PFSK-1 (cell line): Measurements from ENCODE around the gene C3orf38.

ENCODE experiments used
- FOXP2 ChIP-seq: optimal IDR thresholded peaks from 2 replicates; pipeline ENCODE3; 2011; ENCODE audit warnings: borderline replicate concordance, control low read depth, inconsistent platforms; ENCODE audit not compliant: insufficient read depth; ENCODE audit errors: extremely low read length, extremely low read depth
- POLR2AphosphoS5 ChIP-seq: IDR thresholded peaks from 2 replicates; pipeline ENCODE4 v1.6.1; 2012; ENCODE audit warnings: low read depth, mild to moderate bottlenecking, control low read depth, low read length, moderate library complexity
- SIN3A ChIP-seq: IDR thresholded peaks from 2 replicates; pipeline ENCODE4 v1.6.1; 2012; ENCODE audit warnings: mild to moderate bottlenecking, low read length, moderate library complexity, borderline replicate concordance; ENCODE audit not compliant: insufficient read depth

GRCh38 chr3:88166419-88166971 lies 16.7 kb downstream of the C3orf38 start:
- TF ChIP-seq SIN3A = no peak
- no peak for TF ChIP-seq FOXP2
- TF ChIP-seq POLR2AphosphoS5 = no peak
